ENCODE results near the gene ARHGAP35. TPM values are rescaled to one million over a fixed set of nuclear protein-coding genes. Genes with fewer than 3 reads are reported as not detected.
"Not testable (repeated sequence)": the region's sequence is repeated elsewhere in the genome, so short reads cannot be mapped to it uniquely, and the experiment has no call there.

The ARHGAP35 gene
- total RNA-seq, 1 donor from 2014 or later: 25.5 TPM

DNA sequence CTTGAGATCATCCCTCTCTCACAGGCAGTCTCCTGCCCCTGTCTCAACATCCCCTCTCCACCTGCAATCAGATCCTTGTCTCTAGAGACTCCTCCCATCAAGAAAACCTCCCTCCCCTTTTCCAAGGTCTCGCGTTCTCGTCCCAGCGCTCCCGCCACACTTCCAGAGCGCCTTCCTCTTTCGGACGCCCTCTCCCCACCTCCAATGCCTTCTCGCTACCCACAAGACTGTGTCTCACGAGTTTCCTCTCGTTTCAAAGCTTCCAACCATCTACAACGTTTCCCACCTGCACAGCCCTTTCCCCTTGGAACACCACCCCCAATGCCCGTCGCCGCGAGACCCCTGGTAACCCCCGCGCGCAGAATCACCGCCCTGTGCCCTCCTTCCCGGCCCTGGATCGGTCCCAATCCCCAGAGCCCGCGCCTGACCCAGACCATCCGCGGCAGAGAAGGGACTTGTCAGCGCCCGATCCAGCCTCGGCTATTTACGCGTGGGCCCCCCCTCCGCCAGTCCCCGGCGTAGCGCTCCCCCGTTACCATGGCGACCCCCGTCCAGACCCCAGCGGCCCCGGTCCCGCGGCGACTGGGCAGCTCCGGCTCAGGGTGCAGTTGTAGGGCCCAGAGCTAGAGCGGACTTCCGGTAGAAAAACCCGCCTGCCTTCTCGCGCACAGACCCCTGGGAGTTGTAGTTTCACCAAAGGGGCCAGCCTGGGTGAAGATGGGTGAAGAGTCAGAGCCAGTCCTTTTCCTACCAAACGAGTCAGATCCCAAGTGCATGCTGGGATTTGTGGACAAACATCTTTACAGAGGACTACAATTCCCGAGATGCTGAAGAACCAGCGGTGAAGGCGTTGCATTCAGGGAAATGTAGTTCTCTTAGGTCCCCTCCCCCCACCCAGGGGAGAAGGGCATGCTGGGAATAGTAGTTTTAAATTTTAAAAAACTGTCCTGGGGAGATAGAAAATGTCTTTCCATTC, 10.3 kb upstream of the ARHGAP35 start, which contains the start of gene AP2S1:
Gene AP2S1, minus strand, starts transcription at position 619 of the 976 bp plus-strand sequence. Its CDS starts 80 bp downstream, at position 539.
- Mint-ChIP-seq H3K27ac (peak within 1 kb of the TSS; percentile 83), H3K4me1 (ENCODE audit: low read depth) (peaks cover 21% of the 10 kb centered on the region), H3K4me3 (ENCODE audit: low read depth) (peak within 1 kb of the TSS; percentile 86), H3K9me3 (no peaks in the 10 kb centered on the region), H3K36me3 (ENCODE audit: low read depth) (peaks cover 10% of the 10 kb centered on the region), H3K27me3 (ENCODE audit: low read depth) (peaks cover 2% of the 10 kb centered on the region)
- intact Hi-C loops (cut with micrococcal nuclease): loop anchor here (1.0 kb wide), 2 partner anchors 10 to 198 kb away; partner anchors contain the start of genes ARHGAP35 and TMEM160
- peak; percentile 92 for DNase-seq (ENCODE audit: low spot score)

DNA sequence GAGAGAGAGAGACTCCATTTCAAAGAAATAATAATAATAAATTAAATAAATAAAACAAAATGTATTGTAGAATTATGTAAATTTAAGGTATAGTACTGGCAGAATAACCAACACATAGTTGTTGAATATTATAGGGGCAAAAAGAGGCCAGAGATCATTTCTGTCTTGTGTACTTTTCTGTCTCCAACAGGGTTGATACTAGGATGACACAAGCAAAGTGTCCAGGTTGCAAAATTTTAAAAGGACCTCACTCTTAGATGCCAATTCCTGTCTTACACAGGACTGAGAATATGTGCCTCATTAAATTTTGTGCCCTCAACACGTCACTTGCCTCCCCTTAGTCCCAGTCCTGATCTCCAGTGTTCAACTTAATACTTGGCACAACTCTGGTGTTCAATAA, 8.0 kb upstream of the ARHGAP35 start:
- peaks cover 2% of the 10 kb centered on the region for H3K27me3 Mint-ChIP-seq (ENCODE audit: low read depth)

DNA sequence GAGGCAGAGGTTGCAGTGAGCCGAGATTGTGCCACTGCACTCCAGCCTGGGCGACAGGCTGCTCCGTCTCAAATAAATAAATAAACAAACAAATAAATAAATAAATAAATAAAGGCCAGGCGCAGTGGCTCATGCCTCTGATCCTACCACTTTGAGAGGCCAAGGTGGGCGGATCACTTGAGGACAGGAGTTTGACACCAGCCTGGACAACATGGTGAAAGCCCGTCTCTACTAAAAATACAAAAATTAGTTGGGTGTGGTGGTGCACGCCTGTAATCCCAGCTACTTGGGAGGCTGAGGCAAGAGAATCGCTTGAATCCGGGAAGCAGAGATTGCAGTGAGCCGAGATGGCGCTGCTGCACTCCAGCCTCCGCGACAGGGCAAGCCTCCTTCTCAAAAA, 6.1 kb upstream of the ARHGAP35 start:
- DNase-seq (ENCODE audit: low spot score); H3K27me3 Mint-ChIP-seq (ENCODE audit: low read depth); intact Hi-C loops (cut with micrococcal nuclease); H3K9me3 Mint-ChIP-seq; H3K36me3 Mint-ChIP-seq (ENCODE audit: low read depth); H3K4me3 Mint-ChIP-seq (ENCODE audit: low read depth); H3K27ac Mint-ChIP-seq: not testable (repeated sequence)
- peaks cover 26% of the 10 kb centered on the region for H3K4me1 Mint-ChIP-seq (ENCODE audit: low read depth)

More for the DNA sequence above, 8.0 kb upstream of the ARHGAP35 start:
- H3K9me3 Mint-ChIP-seq: no peaks in the 10 kb centered on the region
- intact Hi-C loops (cut with micrococcal nuclease): no loop called here
- no peaks in the 10 kb centered on the region for H3K36me3 Mint-ChIP-seq (ENCODE audit: low read depth)
- peaks cover 30% of the 10 kb centered on the region for H3K4me1 Mint-ChIP-seq (ENCODE audit: low read depth)
- no peak overlapping the region for H3K4me3 Mint-ChIP-seq (ENCODE audit: low read depth)
- H3K27ac Mint-ChIP-seq: no peak overlapping the region
- no peak for DNase-seq (ENCODE audit: low spot score)

DNA sequence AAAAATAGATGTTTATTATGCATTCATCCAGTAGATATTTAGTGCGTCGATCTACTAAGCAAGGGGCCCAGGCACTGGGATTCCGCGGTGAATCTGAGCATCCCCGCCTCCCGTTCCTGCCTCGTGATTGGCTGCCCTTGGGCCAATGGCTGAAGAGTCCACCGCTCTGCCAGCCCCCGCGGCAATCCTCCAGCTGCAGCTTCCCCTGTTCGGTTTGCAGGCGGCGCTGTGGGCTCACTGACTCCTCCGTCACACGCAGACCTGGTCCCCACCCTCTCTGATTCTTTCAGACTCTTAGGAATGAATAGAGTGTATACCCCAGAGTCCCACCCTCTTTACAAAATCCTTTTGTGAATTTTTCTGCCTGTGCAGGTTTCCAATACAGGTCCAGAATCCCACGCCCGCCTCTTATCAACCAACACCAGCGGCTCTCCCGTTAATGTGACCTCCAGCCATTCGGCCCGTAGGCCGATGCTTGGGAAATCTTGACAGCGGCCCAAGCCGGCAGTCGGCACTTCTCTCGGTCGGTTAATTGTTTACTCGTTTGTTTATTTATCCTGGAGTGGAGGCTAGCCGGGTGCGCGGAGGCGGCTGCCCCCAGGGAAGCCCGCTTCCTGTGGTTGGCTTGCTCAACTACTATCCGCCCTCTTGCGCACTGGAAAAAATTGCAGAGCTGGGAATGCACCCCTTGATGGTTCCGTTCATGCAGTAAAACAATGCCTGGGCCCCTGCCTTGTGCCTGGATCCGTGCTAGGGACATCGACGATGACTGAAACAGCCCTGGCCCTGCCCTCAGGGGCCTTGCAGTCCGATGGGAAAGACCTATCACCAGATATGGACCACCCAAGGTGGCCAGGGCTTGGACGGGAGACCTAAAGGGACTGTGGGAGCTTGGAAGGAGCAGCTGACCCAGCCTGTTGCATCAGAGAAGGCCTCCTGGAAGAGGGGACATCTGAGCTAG, 4.5 kb upstream of the ARHGAP35 start:
- DNase-seq (ENCODE audit: low spot score): peak; percentile 89
- intact Hi-C loops (cut with micrococcal nuclease): loop anchor here (1.0 kb wide), 2 partner anchors 135 to 192 kb away; partner anchors contain the start of gene TMEM160
- H3K27ac Mint-ChIP-seq: peak overlapping the region; percentile 92
- H3K9me3 Mint-ChIP-seq: no peaks in the 10 kb centered on the region
- peaks cover 20% of the 10 kb centered on the region for H3K4me1 Mint-ChIP-seq (ENCODE audit: low read depth)
- peaks cover 7% of the 10 kb centered on the region for H3K36me3 Mint-ChIP-seq (ENCODE audit: low read depth)
- H3K27me3 Mint-ChIP-seq (ENCODE audit: low read depth): peaks cover 2% of the 10 kb centered on the region
- H3K4me3 Mint-ChIP-seq (ENCODE audit: low read depth): peak overlapping the region; percentile 82

GRCh38 chr19:46859637-46860124, 1.1 kb upstream of the ARHGAP35 start:
- DNase-seq (ENCODE audit: low spot score): no peak
- H3K4me3 Mint-ChIP-seq (ENCODE audit: low read depth): peak overlapping the region; percentile 80

GRCh38 chr19:46860125-46860845, 512 bp upstream of the ARHGAP35 start:
- peak; percentile 98 for DNase-seq (ENCODE audit: low spot score)
- H3K36me3 Mint-ChIP-seq (ENCODE audit: low read depth): peaks cover 12% of the 10 kb centered on the region
- intact Hi-C loops (cut with micrococcal nuclease): loop anchor here (1.0 to 10.0 kb wide), 6 partner anchors 10 to 395 kb away; partner anchors contain the start of genes AP2S1, CALM3, CCDC9 and ZC3H4

More at GRCh38 chr19:46859637-46860124, 1.1 kb upstream of the ARHGAP35 start:
- Mint-ChIP-seq H3K9me3 (no peaks in the 10 kb centered on the region), H3K27me3 (ENCODE audit: low read depth) (no peaks in the 10 kb centered on the region), H3K27ac (peak overlapping the region; percentile 85), H3K4me1 (ENCODE audit: low read depth) (peaks cover 19% of the 10 kb centered on the region), H3K36me3 (ENCODE audit: low read depth) (peaks cover 7% of the 10 kb centered on the region)
- intact Hi-C loops (cut with micrococcal nuclease): loop anchor here (1.0 to 10.0 kb wide), 6 partner anchors 9 to 395 kb away; partner anchors contain the start of genes AP2S1, CALM3, CCDC9 and ZC3H4

GRCh38 chr19:46861691-46862502, 1.1 kb downstream of the ARHGAP35 start:
- no peaks in the 10 kb centered on the region for H3K9me3 Mint-ChIP-seq
- peaks cover 23% of the 10 kb centered on the region for H3K4me1 Mint-ChIP-seq (ENCODE audit: low read depth)
- H3K27me3 Mint-ChIP-seq (ENCODE audit: low read depth): no peaks in the 10 kb centered on the region
- peaks cover 22% of the 10 kb centered on the region for H3K36me3 Mint-ChIP-seq (ENCODE audit: low read depth)
- no peak overlapping the region for H3K27ac Mint-ChIP-seq
- intact Hi-C loops (cut with micrococcal nuclease): loop anchor here (2.0 to 10.0 kb wide), 4 partner anchors 53 to 393 kb away; partner anchors contain the start of genes CALM3 and CCDC9
- H3K4me3 Mint-ChIP-seq (ENCODE audit: low read depth): no peak overlapping the region
- no peak for DNase-seq (ENCODE audit: low spot score)

More at GRCh38 chr19:46860125-46860845, 512 bp upstream of the ARHGAP35 start:
- no peaks in the 10 kb centered on the region for H3K27me3 Mint-ChIP-seq (ENCODE audit: low read depth)
- H3K4me1 Mint-ChIP-seq (ENCODE audit: low read depth): peaks cover 23% of the 10 kb centered on the region
- H3K27ac Mint-ChIP-seq: peak overlapping the region; percentile 85
- peak overlapping the region; percentile 80 for H3K4me3 Mint-ChIP-seq (ENCODE audit: low read depth)
- no peaks in the 10 kb centered on the region for H3K9me3 Mint-ChIP-seq

DNA sequence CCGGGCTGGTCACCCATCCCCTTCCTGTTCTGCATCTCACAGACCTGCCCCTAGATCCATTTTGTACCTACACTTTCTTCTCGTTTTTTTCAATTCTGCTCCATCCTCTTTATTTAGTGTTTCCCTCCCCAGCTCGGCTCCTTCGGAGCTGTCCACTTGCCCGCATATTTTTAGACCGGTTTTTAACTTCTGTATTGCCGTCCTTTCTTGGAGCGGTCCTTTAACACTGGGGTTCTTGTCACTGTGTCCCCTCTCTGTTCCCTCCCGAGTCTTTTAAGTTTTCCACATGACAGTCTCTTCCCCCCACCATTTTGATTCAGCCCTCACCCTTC, 1.7 kb downstream of the ARHGAP35 start:
- H3K9me3 Mint-ChIP-seq: no peaks in the 10 kb centered on the region
- no peak for DNase-seq (ENCODE audit: low spot score)
- H3K4me3 Mint-ChIP-seq (ENCODE audit: low read depth): no peak overlapping the region
- no peaks in the 10 kb centered on the region for H3K27me3 Mint-ChIP-seq (ENCODE audit: low read depth)
- H3K4me1 Mint-ChIP-seq (ENCODE audit: low read depth): peaks cover 28% of the 10 kb centered on the region
- H3K36me3 Mint-ChIP-seq (ENCODE audit: low read depth): peaks cover 22% of the 10 kb centered on the region
- intact Hi-C loops (cut with micrococcal nuclease): loop anchor here (5.0 to 10.0 kb wide), 3 partner anchors 52 to 392 kb away; partner anchors contain the start of gene CCDC9
- no peak overlapping the region for H3K27ac Mint-ChIP-seq

GRCh38 chr19:46862974-46863632, 2.3 kb downstream of the ARHGAP35 start:
- Mint-ChIP-seq H3K27ac (no peak overlapping the region), H3K4me3 (ENCODE audit: low read depth) (no peak overlapping the region), H3K9me3 (no peaks in the 10 kb centered on the region), H3K27me3 (ENCODE audit: low read depth) (no peaks in the 10 kb centered on the region), H3K4me1 (ENCODE audit: low read depth) (peaks cover 31% of the 10 kb centered on the region), H3K36me3 (ENCODE audit: low read depth) (peaks cover 22% of the 10 kb centered on the region)
- intact Hi-C loops (cut with micrococcal nuclease): loop anchor here (5.0 to 10.0 kb wide), 3 partner anchors 52 to 392 kb away; partner anchors contain the start of gene CCDC9
- no peak for DNase-seq (ENCODE audit: low spot score)

DNA sequence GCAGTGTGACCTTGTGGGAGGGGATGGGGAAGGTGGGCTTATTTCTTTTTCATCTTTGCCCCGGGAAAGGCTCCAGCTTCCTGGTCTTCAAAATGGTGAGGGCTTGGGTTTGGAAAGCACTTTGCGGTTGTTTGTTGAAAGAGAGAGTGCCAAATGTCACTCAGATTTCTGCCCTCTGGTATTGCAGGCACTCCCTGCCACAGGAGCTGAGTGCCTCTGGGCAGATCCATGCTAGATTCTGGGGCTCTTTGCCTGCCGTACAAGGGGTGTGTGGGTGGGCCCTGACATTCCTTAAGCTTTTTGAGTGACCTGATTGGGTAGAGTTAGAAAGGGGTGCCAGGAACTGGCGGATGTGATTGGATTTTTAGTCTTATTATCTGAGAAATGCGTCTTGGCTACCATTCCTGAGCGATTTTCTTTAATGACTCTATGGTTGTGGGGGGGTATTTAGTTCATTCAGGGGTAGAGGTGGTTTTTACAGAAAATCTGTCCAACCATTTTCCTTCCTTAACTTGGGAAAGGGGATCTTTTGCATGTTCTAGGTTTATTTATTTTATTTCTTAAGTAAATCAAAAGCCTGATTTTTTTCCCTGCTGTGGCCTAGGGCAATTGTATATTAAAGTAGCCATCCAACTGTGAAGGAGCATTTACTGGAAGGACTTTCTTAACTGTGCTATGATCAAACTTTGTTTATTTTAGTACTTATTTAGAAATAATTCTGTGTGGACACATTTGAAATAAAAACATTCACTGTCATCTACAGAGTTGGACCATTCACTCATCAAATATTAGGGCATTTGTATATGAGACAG, 3.2 kb downstream of the ARHGAP35 start:
- intact Hi-C loops (cut with micrococcal nuclease): loop anchor here (5.0 to 10.0 kb wide), 3 partner anchors 51 to 391 kb away; partner anchors contain the start of gene CCDC9
- Mint-ChIP-seq H3K9me3 (no peaks in the 10 kb centered on the region), H3K36me3 (ENCODE audit: low read depth) (peaks cover 19% of the 10 kb centered on the region), H3K27ac (no peak overlapping the region), H3K4me1 (ENCODE audit: low read depth) (peaks cover 35% of the 10 kb centered on the region), H3K27me3 (ENCODE audit: low read depth) (no peaks in the 10 kb centered on the region), H3K4me3 (ENCODE audit: low read depth) (no peak overlapping the region)
- DNase-seq (ENCODE audit: low spot score): no peak
